H1 (cell line): ENCODE measurements around the gene RPTOR. TPM values are rescaled to one million over a fixed set of nuclear protein-coding genes. Genes with fewer than 3 reads are reported as not detected.

Source experiments
- CTCF ChIA-PET: fragments of 300-600 bp; sonication (Branson Sonifier 250); formaldehyde crosslinking; loops from one replicate; lab custom pipeline; 2021; ENCODE audit not compliant: partially characterized antibody; lab: Charles Lee
- POLR2A ChIA-PET: fragments of 300-600 bp; sonication (Branson Sonifier 250); formaldehyde crosslinking; loops from one replicate; lab custom pipeline; 2021; ENCODE audit warnings: inconsistent platforms; ENCODE audit not compliant: partially characterized antibody; lab: Charles Lee
- DNase-seq, 2 experiments: peaks; one replicate each; pipeline versions ENCODE4 v3.0.0 to v3.0.0-alpha.2; 2010 to 2022; ENCODE audit warnings: low spot score in 2 of 2, low read depth in 1 of 2, mixed read lengths in 1 of 2
- FAIRE-seq: peaks from 2 replicates; lab custom pipeline; 2011; peaks lifted over from hg19 to GRCh38; lab: Jason Lieb, UNC
- H2AFZ ChIP-seq: 2 replicates; pipeline ENCODE4 v1.8.1; 2012; ENCODE audit warnings: low read length, inconsistent platforms
- H2AK5ac ChIP-seq: 2 replicates; pipeline ENCODE4 v1.6.1; 2013; ENCODE audit warnings: low read depth, low read length
- H2BK120ac ChIP-seq: replicated peaks from 2 replicates; pipeline ENCODE3; 2013; ENCODE audit warnings: low read depth, low read length, inconsistent platforms
- H2BK12ac ChIP-seq: 2 replicates; pipeline ENCODE4 v1.6.1; 2013; ENCODE audit warnings: low read depth, low read length
- H2BK15ac ChIP-seq: 2 replicates; pipeline ENCODE4 v1.6.1; 2013; ENCODE audit warnings: low read length
- H2BK20ac ChIP-seq: 2 replicates; pipeline ENCODE4 v1.6.1; 2013; ENCODE audit warnings: low read length
- H2BK5ac ChIP-seq: 2 replicates; pipeline ENCODE4 v1.6.1; 2013; ENCODE audit warnings: low read depth, low read length
- H3K14ac ChIP-seq: 2 replicates; pipeline ENCODE4 v1.6.1; 2013; ENCODE audit warnings: inconsistent platforms; ENCODE audit not compliant: insufficient read length
- H3K18ac ChIP-seq: 2 replicates; pipeline ENCODE4 v1.6.1; 2013; ENCODE audit warnings: low read length; ENCODE audit errors: extremely low read depth
- H3K23ac ChIP-seq: 2 replicates; pipeline ENCODE4 v1.6.1; 2013; ENCODE audit warnings: inconsistent platforms; ENCODE audit not compliant: insufficient read length
- H3K23me2 ChIP-seq: 2 replicates; pipeline ENCODE4 v1.6.1; 2013; ENCODE audit warnings: low read depth, low read length
- H3K27ac ChIP-seq: 2 replicates; pipeline ENCODE4 v1.6.1; 2011; ENCODE audit warnings: low read depth, low read length, inconsistent platforms
- H3K27me3 ChIP-seq, 4 experiments: replicated peaks in 1 of 4; 1 replicate in 1 of 4; 2 replicates in 3 of 4; pipeline versions ENCODE4 v1.6.1 to v1.8.1; 2011 to 2013; ENCODE audit warnings: low read length in 3 of 4, mild to moderate bottlenecking in 3 of 4, inconsistent platforms in 2 of 4, mixed read lengths in 2 of 4, moderate library complexity in 1 of 4; ENCODE audit not compliant: control insufficient read depth in 3 of 4, insufficient read depth in 3 of 4; ENCODE audit errors: extremely low read depth in 1 of 4
- H3K36me3 ChIP-seq, 4 experiments: 2 replicates each; pipeline versions ENCODE4 v1.6.1 to v1.8.1; 2011 to 2013; ENCODE audit warnings: mild to moderate bottlenecking in 4 of 4, low read length in 3 of 4, moderate library complexity in 2 of 4, control low read depth in 1 of 4, inconsistent platforms in 1 of 4; ENCODE audit not compliant: insufficient read depth in 4 of 4, control insufficient read depth in 2 of 4
- H3K4ac ChIP-seq: replicated peaks from 2 replicates; pipeline ENCODE3; 2013; ENCODE audit warnings: low read length, low read depth, mixed read lengths, inconsistent platforms; ENCODE audit not compliant: insufficient read length
- H3K4me1 ChIP-seq, 4 experiments: replicated peaks in 1 of 4; 1 replicate in 1 of 4; 2 replicates in 3 of 4; pipeline versions ENCODE4 v1.6.1 to v1.8.1; 2011 to 2013; ENCODE audit warnings: low read length in 3 of 4, inconsistent platforms in 2 of 4, mixed read lengths in 1 of 4; ENCODE audit not compliant: insufficient read depth in 4 of 4, control insufficient read depth in 3 of 4
- H3K4me2 ChIP-seq, 2 experiments: 2 replicates each; pipeline versions ENCODE4 v1.6.1 to v1.8.1; 2011 to 2013; ENCODE audit warnings: low read depth in 2 of 2, low read length in 2 of 2, control low read depth in 1 of 2, inconsistent platforms in 1 of 2, mild to moderate bottlenecking in 1 of 2; ENCODE audit not compliant: insufficient read depth in 1 of 2
- H3K4me3 ChIP-seq, 4 experiments: fragments of 200-600, 300-600 bp in 1 of 4; sonication (generic), shearing (Covaris generic), sonication (Bioruptor Twin) in 1 of 4; 2 replicates each; pipeline versions ENCODE4 v1.5.1 to v1.8.1; 2011 to 2016; ENCODE audit warnings: low read length in 4 of 4, low read depth in 3 of 4, control low read depth in 2 of 4, inconsistent platforms in 2 of 4, mild to moderate bottlenecking in 2 of 4, mixed read lengths in 1 of 4, moderate library complexity in 1 of 4; ENCODE audit not compliant: insufficient read depth in 2 of 4; ENCODE audit errors: extremely low read depth in 1 of 4
- H3K56ac ChIP-seq: replicated peaks from 2 replicates; pipeline ENCODE3; 2013; ENCODE audit warnings: low read depth, mild to moderate bottlenecking, mixed read lengths, low read length, inconsistent platforms; ENCODE audit not compliant: insufficient read length
- H3K79me1 ChIP-seq: 2 replicates; pipeline ENCODE4 v1.6.1; 2013; ENCODE audit warnings: low read depth, low read length, control low read depth
- H3K79me2 ChIP-seq, 2 experiments: 2 replicates each; pipeline versions ENCODE4 v1.6.1 to v1.8.1; 2012 to 2013; ENCODE audit warnings: low read length in 2 of 2, mild to moderate bottlenecking in 2 of 2, inconsistent platforms in 1 of 2; ENCODE audit not compliant: insufficient read depth in 2 of 2, control insufficient read depth in 1 of 2
- H3K9ac ChIP-seq, 4 experiments: replicated peaks in 1 of 4; 1 replicate in 1 of 4; 2 replicates in 3 of 4; pipeline versions ENCODE4 v1.6.1 to v1.8.1; 2011 to 2013; ENCODE audit warnings: low read depth in 3 of 4, low read length in 3 of 4, control low read depth in 2 of 4, mild to moderate bottlenecking in 2 of 4, moderate library complexity in 2 of 4, inconsistent platforms in 1 of 4; ENCODE audit errors: extremely low read depth in 1 of 4
- H3K9me3 ChIP-seq, 2 experiments: 2 replicates each; pipeline versions ENCODE4 v1.6.1 to v1.8.1; 2012 to 2013; ENCODE audit warnings: mild to moderate bottlenecking in 2 of 2, moderate library complexity in 2 of 2, control low read depth in 1 of 2, inconsistent platforms in 1 of 2, low read depth in 1 of 2, low read length in 1 of 2, mixed read lengths in 1 of 2; ENCODE audit not compliant: insufficient read depth in 2 of 2
- H4K20me1 ChIP-seq, 2 experiments: replicated peaks in 1 of 2; 2 replicates each; pipeline versions ENCODE3 to v1.8.1; 2011 to 2013; ENCODE audit warnings: inconsistent platforms in 2 of 2, low read length in 2 of 2, mild to moderate bottlenecking in 1 of 2; ENCODE audit not compliant: insufficient read depth in 2 of 2, control insufficient read depth in 1 of 2
- H4K5ac ChIP-seq: 2 replicates; pipeline ENCODE4 v1.6.1; 2013; ENCODE audit warnings: low read length, low read depth, mixed read lengths, inconsistent platforms; ENCODE audit not compliant: insufficient read length
- H4K8ac ChIP-seq: 2 replicates; pipeline ENCODE4 v1.8.0; 2013; ENCODE audit warnings: mild to moderate bottlenecking, moderate library complexity, low read length, inconsistent platforms; ENCODE audit not compliant: insufficient read depth; ENCODE audit errors: extremely low read depth
- H4K91ac ChIP-seq: replicated peaks from 2 replicates; pipeline ENCODE3; 2013; ENCODE audit warnings: low read length, mixed read lengths, inconsistent platforms; ENCODE audit not compliant: insufficient read length
- GTF2F1 ChIP-seq: IDR thresholded peaks from 2 replicates; pipeline ENCODE4 v1.6.1; 2012; ENCODE audit warnings: low read depth, low read length, improper control_type of control experiment, borderline replicate concordance
- NANOG ChIP-seq: IDR thresholded peaks from 2 replicates; pipeline ENCODE4 v1.6.1; 2011; ENCODE audit warnings: low read length, low read depth, mild to moderate bottlenecking, inconsistent platforms; ENCODE audit not compliant: insufficient read depth, poor library complexity, severe bottlenecking
- SIX5 ChIP-seq: IDR thresholded peaks from 2 replicates; pipeline ENCODE4 v1.6.1; 2011; ENCODE audit warnings: mild to moderate bottlenecking, low read depth, low read length
- SUZ12 ChIP-seq: fragments of 200-600 bp; sonication (generic); IDR thresholded peaks from 2 replicates; pipeline ENCODE4 v1.6.1; 2012; ENCODE audit warnings: mild to moderate bottlenecking, inconsistent platforms, low read length, moderate library complexity, mixed read lengths
- ZNF274 ChIP-seq: IDR thresholded peaks from 2 replicates; pipeline ENCODE4 v1.7.0; 2012; ENCODE audit warnings: low read length, borderline replicate concordance; ENCODE audit errors: extremely low read depth
- WGBS, 2 experiments: shearing (Covaris generic) in 1 of 2; methylation state at CpG; one replicate each; pipeline versions ENCODE4 v1.1.6 to v1.1.7; 2013 to 2015; ENCODE audit warnings: low lambda C conversion rate in 2 of 2, mixed read lengths in 2 of 2, inconsistent platforms in 1 of 2, low coverage in 1 of 2, missing lambda C conversion rate in 1 of 2; ENCODE audit not compliant: insufficient replicate concordance in 2 of 2, insufficient coverage in 1 of 2, insufficient read length in 1 of 2; ENCODE audit errors: extremely low coverage in 1 of 2, missing lambda C conversion rate in 1 of 2; 5-methylcytosine and 5-hydroxymethylcytosine counted together
- polyA plus RNA-seq, 7 experiments: library from polyadenylated mRNA; depleted of rRNA in 3 of 7; stranded (reverse) in 5 of 7; unstranded in 2 of 7; fragments of >200 nt in 5 of 7; fragments of 200-250 nt in 2 of 7; gene quantifications; 1 replicate in 5 of 7; 2 replicates in 1 of 7; 4 replicates in 1 of 7; pipeline versions ENCODE4 v1.2.1 to v1.2.3, GENCODE V29; 2011 to 2013; ENCODE audit warnings: missing spikeins in 2 of 7, mixed read lengths in 2 of 7
- total RNA-seq: library from RNA; stranded (reverse); fragmentation: NEBNext Ultra II Directional; extraction: Animal tissue kit (Norgen Biotek cat#: 25700); gene quantifications from 2 replicates; pipeline ENCODE4 v1.2.1, GENCODE V29; 2021

RPTOR gene
- total and polyA plus RNA-seq, 2 of the 8 experiments (the other 6 are each of a cell fraction or from before 2014, with no cell fraction given), result 6.9 to 28.7 TPM

GRCh38 chr17:80959330-80960036, 414.8 kb downstream of the RPTOR start:
- TF ChIP-seq ZNF274 (no peak), SUZ12 (no peak), NANOG (no peak), GTF2F1 (no peak), SIX5 (no peak)
- TF ChIP-seq, all 59 proteins: peak for 0
- H3K23me2 ChIP-seq, result no peaks in the 10 kb centered on the region
- H3K23ac ChIP-seq, result no peak overlapping the region
- no peak overlapping the region for H2AK5ac ChIP-seq
- no peak overlapping the region for H2BK120ac ChIP-seq
- H4K8ac ChIP-seq, result no peak overlapping the region
- H2BK12ac ChIP-seq, result 0 out of 2 replicates have a peak overlapping the region, but pooled peaks have one; percentile 17
- H4K91ac ChIP-seq, result no peak overlapping the region
- H3K4me1 ChIP-seq, result no peaks in the 10 kb centered on the region
- CTCF ChIA-PET, result interaction anchor here (0.6 to 3.7 kb wide), 7 partner anchors 11 to 153 kb away, joined by 3 to 16 read pairs (median 6); no protein-coding TSS in a partner anchor
- POLR2A ChIA-PET, result no interaction called here
- no peak overlapping the region for H2AFZ ChIP-seq
- H2BK15ac ChIP-seq, result no peak overlapping the region
- no peak overlapping the region for H4K5ac ChIP-seq
- H3K56ac ChIP-seq, result no peak overlapping the region
- H3K18ac ChIP-seq, result no peak overlapping the region
- no peaks in the 10 kb centered on the region for H3K9me3 ChIP-seq
- no peak overlapping the region; the same call in 1 of the 2 replicates for H3K27ac ChIP-seq
- H3K4ac ChIP-seq, result no peak overlapping the region
- no peaks in the 10 kb centered on the region for H3K79me2 ChIP-seq
- no peak overlapping the region for H3K14ac ChIP-seq
- no peaks in the 10 kb centered on the region for H3K36me3 ChIP-seq
- H4K20me1 ChIP-seq, result peaks cover 0 to 8% of the 10 kb centered on the region in 2 experiments
- no peak overlapping the region for H2BK20ac ChIP-seq
- H3K9ac ChIP-seq, result no peak overlapping the region
- no peak overlapping the region for H3K4me3 ChIP-seq
- FAIRE-seq (no peak), DNase-seq (no peak)
- no peak overlapping the region for H3K4me2 ChIP-seq
- no peaks in the 10 kb centered on the region for H3K27me3 ChIP-seq
- 91% methylated on average over 21 of the region's 23 CpGs; no CpG with 5 or more reads in 1 of the 2 experiments for WGBS, 2 experiments
- H3K79me1 ChIP-seq, result no peaks in the 10 kb centered on the region
- no peak overlapping the region for H2BK5ac ChIP-seq
